ENCODE data around the gene SHISA5.
"Not testable (repeated sequence)": the region's sequence is repeated elsewhere in the genome, so short reads cannot be mapped to it uniquely, and the experiment has no call there.

The SHISA5 gene

GRCh38 chr3:48477959-48478520, 25.9 kb downstream of the SHISA5 start:
- DNase-seq (ENCODE audit: low spot score) = no peak

GRCh38 chr3:48476426-48477053, 27.4 kb downstream of the SHISA5 start:
- DNase-seq (ENCODE audit: low spot score) = no peak

DNA sequence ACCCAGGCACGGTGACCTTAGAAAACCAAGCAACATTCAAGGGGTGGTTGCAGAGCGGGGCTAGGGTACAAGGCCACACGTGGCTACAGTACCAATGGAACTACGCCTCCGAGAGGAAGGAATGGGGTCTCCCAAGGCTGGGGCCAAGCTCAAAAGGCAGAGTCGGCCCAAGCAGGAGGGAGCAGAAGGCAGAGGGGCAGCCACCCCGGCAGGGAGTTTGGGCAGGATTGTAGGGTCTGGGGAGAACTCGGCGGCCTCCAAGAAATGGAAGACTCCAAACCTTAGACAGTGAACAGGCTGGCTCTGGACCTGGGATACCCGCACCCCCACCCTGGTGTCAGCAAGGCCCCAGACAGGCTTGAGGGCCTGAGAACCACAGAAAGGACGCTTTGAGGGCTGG, 28.8 kb downstream of the SHISA5 start:
- no peak for DNase-seq (ENCODE audit: low spot score)

- peak; percentile 75 for DNase-seq (ENCODE audit: low spot score)
Measured at GRCh38 chr3:48474619-48475018, 29.4 kb downstream of the SHISA5 start.

DNA sequence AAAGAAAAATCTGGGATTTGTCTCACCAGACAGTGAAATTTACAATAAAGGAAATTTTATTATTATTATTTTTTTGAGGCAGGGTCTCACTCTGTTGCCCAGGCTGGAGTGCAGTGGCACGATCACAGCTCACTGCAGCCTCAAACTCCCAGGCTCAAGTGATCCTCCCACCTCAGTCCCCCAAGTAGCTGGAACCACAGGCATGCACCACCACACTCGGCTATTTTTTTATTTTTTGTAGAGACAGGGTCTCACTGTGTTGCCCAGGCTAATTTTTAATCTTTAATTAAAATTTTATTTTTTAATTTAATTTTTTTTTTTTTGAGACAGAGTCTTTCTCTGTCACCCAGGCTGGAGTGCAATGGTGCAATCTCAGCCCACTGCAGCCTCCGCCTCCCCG, 29.9 kb downstream of the SHISA5 start:
- not testable (repeated sequence) for DNase-seq (ENCODE audit: low spot score)

DNA sequence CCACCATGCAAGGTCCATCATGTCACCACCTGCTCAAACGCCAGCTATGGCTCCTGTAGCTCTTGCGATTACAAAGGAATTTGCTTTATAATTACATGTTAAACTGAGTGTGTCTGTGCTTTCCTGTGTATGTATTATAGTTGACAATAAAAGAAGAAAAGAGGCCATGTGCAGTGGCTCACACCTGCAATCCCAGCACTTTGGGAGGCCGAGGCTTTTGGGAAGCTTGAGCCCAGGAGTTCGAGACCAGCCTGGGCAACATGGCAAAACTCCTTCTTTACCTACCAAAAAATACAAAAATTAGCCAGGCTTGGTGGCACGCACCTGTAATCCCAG, 30.4 kb downstream of the SHISA5 start:
- DNase-seq (ENCODE audit: low spot score) = no peak

GRCh38 chr3:48472923-48473616, 30.9 kb downstream of the SHISA5 start:
- DNase-seq (ENCODE audit: low spot score) = peak; percentile 85

DNA sequence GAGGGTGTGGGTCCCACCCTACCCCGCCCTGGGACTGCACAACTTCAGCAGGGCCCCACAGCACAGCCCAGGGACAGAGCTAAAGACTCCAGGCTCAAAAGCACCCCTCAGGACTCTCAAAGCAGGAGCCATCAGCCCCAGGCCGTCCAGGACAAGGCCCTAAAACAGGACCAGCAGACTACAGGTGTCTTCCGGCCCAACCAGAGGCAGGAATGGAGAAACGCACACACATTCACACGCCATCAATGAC, 31.4 kb downstream of the SHISA5 start:
- DNase-seq (ENCODE audit: low spot score) = peak; percentile 74

GRCh38 chr3:48470286-48470685, 33.7 kb downstream of the SHISA5 start:
- DNase-seq (ENCODE audit: low spot score) = no peak

GRCh38 chr3:48469046-48469915, 34.7 kb downstream of the SHISA5 start:
- no peak for DNase-seq (ENCODE audit: low spot score)

DNA sequence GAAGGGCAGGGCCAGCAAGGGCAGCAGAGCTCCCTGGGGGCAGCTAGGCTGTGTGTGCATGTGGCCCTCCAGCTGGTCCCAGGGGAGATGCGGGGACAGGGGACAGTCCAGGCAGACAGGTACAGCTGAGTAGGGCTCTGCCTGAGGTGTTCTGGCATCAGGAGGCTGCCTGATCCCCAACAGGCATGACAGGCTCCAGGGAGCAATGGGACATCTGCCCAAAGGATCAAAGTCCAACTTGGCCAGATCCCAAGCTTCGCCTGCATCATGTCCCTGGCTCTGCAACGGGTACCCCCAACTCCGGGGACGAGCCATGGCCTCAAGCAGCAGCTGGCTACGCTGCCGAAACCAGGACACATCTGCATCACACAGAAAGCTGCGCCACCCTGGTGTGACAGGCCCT, 35.6 kb downstream of the SHISA5 start:
- DNase-seq (ENCODE audit: low spot score) = no peak

DNA sequence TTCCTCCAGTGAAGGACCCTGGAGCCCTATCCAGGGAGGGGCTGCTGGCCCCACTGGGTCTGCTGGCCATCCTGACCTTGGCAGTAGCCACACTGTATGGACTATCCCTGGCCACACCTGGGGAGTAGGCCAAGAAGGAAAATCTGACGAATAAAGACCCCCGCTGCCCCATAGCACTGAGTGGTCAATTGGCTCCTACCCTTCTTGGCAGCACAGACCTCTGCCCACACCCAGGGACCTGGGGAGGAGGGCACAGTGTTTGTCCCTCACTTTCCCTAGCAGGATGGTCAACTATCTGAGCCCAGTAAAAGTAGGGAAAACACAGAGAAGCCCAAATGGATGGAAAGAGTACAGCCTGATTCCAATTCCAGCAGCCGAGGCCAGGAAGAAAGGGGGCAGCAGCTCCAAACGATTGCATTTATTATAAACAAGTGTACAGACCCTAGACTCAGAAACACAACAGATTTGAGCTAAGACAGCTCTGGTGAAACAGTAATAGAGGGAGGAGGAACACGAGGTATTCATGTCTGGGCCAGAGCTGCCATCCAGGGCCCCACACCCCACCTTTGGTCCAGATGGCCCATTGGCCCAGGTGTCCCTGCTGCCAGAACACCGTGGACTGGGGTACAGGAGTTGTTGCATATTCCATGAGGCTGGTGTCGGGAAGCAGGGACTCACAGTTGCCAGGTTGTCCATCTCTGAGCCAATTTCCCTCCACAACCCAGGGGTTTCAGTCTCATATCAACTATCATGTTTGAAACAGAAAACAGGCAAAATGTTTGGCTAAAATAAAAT, 36.3 kb downstream of the SHISA5 start:
- DNase-seq (ENCODE audit: low spot score) = no peak

- no peak for DNase-seq (ENCODE audit: low spot score)
Measured at GRCh38 chr3:48467110-48467454, 36.9 kb downstream of the SHISA5 start.

DNA sequence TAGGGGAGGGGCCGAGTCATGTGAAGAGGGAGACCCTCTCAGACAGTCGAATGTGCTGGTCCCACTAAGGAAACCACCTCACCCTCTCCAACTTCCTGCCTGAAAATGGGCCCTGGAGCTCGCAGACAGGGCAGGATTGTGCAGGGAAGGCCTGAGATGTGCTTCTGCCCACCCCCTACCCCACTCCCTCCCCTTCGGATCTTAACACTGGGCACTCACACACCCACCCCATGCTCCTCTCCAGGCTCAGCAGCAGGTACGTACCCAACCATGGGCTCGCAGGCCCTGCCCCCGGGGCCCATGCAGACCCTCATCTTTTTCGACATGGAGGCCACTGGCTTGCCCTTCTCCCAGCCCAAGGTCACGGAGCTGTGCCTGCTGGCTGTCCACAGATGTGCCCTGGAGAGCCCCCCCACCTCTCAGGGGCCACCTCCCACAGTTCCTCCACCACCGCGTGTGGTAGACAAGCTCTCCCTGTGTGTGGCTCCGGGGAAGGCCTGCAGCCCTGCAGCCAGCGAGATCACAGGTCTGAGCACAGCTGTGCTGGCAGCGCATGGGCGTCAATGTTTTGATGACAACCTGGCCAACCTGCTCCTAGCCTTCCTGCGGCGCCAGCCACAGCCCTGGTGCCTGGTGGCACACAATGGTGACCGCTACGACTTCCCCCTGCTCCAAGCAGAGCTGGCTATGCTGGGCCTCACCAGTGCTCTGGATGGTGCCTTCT, 37.4 kb downstream of the SHISA5 start:
- DNase-seq (ENCODE audit: low spot score) = no peak

- peak; percentile 96 for DNase-seq (ENCODE audit: low spot score)
Measured at GRCh38 chr3:48465531-48466378, 38.2 kb downstream of the SHISA5 start.

DNA sequence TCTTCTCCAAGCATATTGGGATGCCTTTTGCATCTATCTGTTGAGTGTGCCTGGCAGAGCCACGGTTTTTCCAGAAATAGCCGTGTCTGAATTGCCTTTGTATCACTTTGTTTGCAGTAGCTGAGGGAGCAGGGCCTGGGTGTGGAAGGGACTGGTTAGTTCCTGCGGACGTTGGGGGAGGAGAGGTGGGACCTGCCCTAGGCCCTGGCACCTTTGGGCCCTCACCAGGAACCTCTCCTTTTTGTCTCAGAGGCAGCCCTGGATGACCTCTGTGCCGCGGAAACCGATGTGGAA, 38.8 kb downstream of the SHISA5 start:
- DNase-seq (ENCODE audit: low spot score) = no peak

GRCh38 chr3:48464713-48465221, 39.2 kb downstream of the SHISA5 start:
- no peak for DNase-seq (ENCODE audit: low spot score)

DNA sequence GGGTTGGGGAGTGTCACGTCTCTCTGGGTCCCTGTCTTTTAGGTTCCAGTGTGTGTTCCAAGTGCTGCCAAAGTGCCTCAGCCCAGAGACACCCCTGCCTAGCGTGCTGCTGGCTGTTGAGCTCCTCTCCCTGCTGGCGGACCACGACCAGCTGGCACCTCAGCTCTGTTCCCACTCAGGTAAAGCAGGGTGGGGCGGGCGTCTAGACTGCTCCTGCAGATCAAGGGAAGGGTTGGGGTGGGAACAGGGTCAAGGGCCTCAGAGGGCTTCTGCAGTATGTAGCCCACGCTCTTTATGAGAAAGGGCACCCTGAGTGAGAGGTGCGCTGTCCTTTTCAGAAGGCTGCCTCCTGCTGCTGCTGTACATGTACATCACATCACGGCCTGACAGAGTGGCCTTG, 40.3 kb downstream of the SHISA5 start:
- no peak for DNase-seq (ENCODE audit: low spot score)

DNA sequence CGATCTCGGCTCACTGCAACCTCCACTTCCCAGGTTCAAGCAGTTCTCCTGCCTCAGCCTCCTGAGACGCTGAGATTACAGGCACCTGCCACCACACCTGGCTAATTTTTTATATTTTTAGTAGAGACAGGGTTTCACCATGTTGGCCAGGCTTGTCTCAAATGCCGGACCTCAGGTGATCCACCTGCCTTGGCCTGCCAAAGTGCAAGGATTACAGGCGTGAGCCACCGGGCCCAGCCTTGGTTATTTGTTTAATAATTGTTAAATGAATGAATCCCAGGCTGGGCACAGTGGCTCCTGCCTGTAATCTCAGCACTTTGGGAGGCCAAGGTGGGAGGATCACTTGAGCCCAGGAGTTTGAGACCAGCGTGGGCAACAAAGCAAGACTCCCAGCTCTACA, 42.2 kb downstream of the SHISA5 start:
- not testable (repeated sequence) for DNase-seq (ENCODE audit: low spot score)

DNA sequence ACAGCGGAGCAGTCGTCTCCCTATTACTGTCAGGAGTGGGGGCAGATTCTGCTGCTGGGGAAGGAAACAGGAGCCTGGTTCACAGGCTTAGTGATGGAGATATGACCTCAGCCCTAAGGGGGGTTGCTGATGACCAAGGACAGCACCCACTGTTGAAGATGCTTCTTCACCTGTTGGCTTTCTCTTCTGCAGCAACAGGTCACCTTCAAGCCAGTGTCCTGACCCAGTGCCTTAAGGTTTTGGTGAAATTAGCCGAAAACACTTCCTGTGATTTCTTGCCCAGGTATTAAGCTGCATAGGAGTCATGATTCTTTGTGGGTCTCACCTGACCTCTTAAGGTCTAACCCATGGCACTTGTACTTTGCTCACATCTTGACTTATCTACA, 43.5 kb downstream of the SHISA5 start:
- DNase-seq (ENCODE audit: low spot score) = no peak

Measured in SW480 (cell line).